IMR-90 (cell line): ENCODE data around the gene PRPS2. TPM values are rescaled to one million over a fixed set of nuclear protein-coding genes. Genes with fewer than 3 reads are reported as not detected.

Source experiments
- ATAC-seq: fragments of 200-7000 bp; cut with Tn5 transposase; 2 replicates; pipeline ENCODE4 v1.9.1; 2020; ENCODE audit warnings: low read depth, mild to moderate bottlenecking, moderate library complexity
- BruUV-seq: library from RNA; stranded (reverse); fragments of 400-500 nt; replicated peaks from 2 replicates; lab custom pipeline; 2021; lab: Mats Ljungman, UMichigan
- CTCF ChIA-PET: fragments of 300-600 bp; formaldehyde crosslinking; extraction: SDS; loops from one replicate; lab custom pipeline; 2021; ENCODE audit warnings: antibody characterized with exemption; lab: Yijun Ruan, JAX
- POLR2A ChIA-PET: fragments of 300-600 bp; sonication (Branson Sonifier 250); formaldehyde crosslinking; loops from one replicate; lab custom pipeline; 2022; ENCODE audit warnings: antibody characterized with exemption; ENCODE audit not compliant: unreplicated experiment; lab: Charles Lee
- DNase-seq: peaks from one replicate; pipeline ENCODE4 v3.0.0; 2013
- H2AFZ ChIP-seq: replicated peaks from 2 replicates; pipeline ENCODE3; 2013; ENCODE audit warnings: low read length, mild to moderate bottlenecking; ENCODE audit not compliant: poor library complexity
- H2AK5ac ChIP-seq: 2 replicates; pipeline ENCODE4 v1.6.1; 2013; ENCODE audit warnings: low read depth, low read length, inconsistent platforms
- H2AK9ac ChIP-seq: replicated peaks from 2 replicates; pipeline ENCODE3; 2013; ENCODE audit warnings: mild to moderate bottlenecking, low read depth, low read length, moderate library complexity; ENCODE audit not compliant: poor library complexity
- H2BK120ac ChIP-seq: 2 replicates; pipeline ENCODE4 v1.6.1; 2013; ENCODE audit warnings: low read depth, low read length, inconsistent platforms
- H2BK15ac ChIP-seq: 3 replicates; pipeline ENCODE4 v1.6.1; 2013; ENCODE audit warnings: low read depth, low read length, inconsistent platforms
- H2BK20ac ChIP-seq: 2 replicates; pipeline ENCODE4 v1.6.1; 2013; ENCODE audit warnings: low read depth, mild to moderate bottlenecking, inconsistent platforms, low read length, moderate library complexity
- H2BK5ac ChIP-seq: 2 replicates; pipeline ENCODE4 v1.6.1; 2013; ENCODE audit warnings: mild to moderate bottlenecking, low read depth, low read length, inconsistent platforms; ENCODE audit not compliant: poor library complexity, severe bottlenecking
- H3K14ac ChIP-seq: replicated peaks from 2 replicates; pipeline ENCODE4 v1.6.1; 2013; ENCODE audit warnings: low read depth, low read length, inconsistent platforms
- H3K18ac ChIP-seq: 2 replicates; pipeline ENCODE4 v1.6.1; 2013; ENCODE audit warnings: low read depth, low read length, control low read depth
- H3K23ac ChIP-seq: 2 replicates; pipeline ENCODE4 v1.6.1; 2013; ENCODE audit warnings: low read depth, low read length, inconsistent platforms
- H3K27ac ChIP-seq: 2 replicates; pipeline ENCODE4 v1.5.1; 2013; ENCODE audit warnings: mild to moderate bottlenecking, control low read depth, low read length; ENCODE audit not compliant: insufficient read depth
- H3K27me3 ChIP-seq: 2 replicates; pipeline ENCODE4 v1.6.1; 2013; ENCODE audit warnings: low read length; ENCODE audit not compliant: control insufficient read depth, insufficient read depth
- H3K36me3 ChIP-seq: 2 replicates; pipeline ENCODE4 v1.6.1; 2013; ENCODE audit warnings: low read length, mixed read lengths; ENCODE audit not compliant: control insufficient read depth, insufficient read depth
- H3K4ac ChIP-seq: 2 replicates; pipeline ENCODE4 v1.6.1; 2013; ENCODE audit warnings: low read depth, low read length, inconsistent platforms
- H3K4me1 ChIP-seq: 2 replicates; pipeline ENCODE4 v1.6.1; 2013; ENCODE audit warnings: low read length, mixed read lengths; ENCODE audit not compliant: control insufficient read depth, insufficient read depth
- H3K4me2 ChIP-seq: 2 replicates; pipeline ENCODE4 v1.6.1; 2013; ENCODE audit warnings: low read depth, mild to moderate bottlenecking, control low read depth, low read length, moderate library complexity
- H3K4me3 ChIP-seq: 2 replicates; pipeline ENCODE4 v1.5.1; 2013; ENCODE audit warnings: low read depth, mild to moderate bottlenecking, control low read depth, low read length, moderate library complexity; ENCODE audit not compliant: insufficient read depth
- H3K56ac ChIP-seq: 2 replicates; pipeline ENCODE4 v1.6.1; 2013; ENCODE audit warnings: low read length, inconsistent platforms; ENCODE audit not compliant: insufficient read depth; ENCODE audit errors: extremely low read depth
- H3K79me1 ChIP-seq, 2 experiments: 2 replicates each; pipeline ENCODE4 v1.6.1; 2013; ENCODE audit warnings: low read length in 2 of 2, inconsistent platforms in 1 of 2, low read depth in 1 of 2
- H3K9ac ChIP-seq: 2 replicates; pipeline ENCODE4 v1.6.1; 2013; ENCODE audit warnings: low read depth, low read length, control low read depth
- H3K9me1 ChIP-seq: 2 replicates; pipeline ENCODE4 v1.6.1; 2013; ENCODE audit warnings: low read length, inconsistent platforms; ENCODE audit not compliant: insufficient read depth
- H3K9me3 ChIP-seq: 2 replicates; pipeline ENCODE4 v1.6.1; 2013; ENCODE audit warnings: low read length; ENCODE audit not compliant: control insufficient read depth, insufficient read depth
- H4K20me1 ChIP-seq: 2 replicates; pipeline ENCODE4 v1.6.1; 2013; ENCODE audit warnings: low read length, inconsistent platforms; ENCODE audit not compliant: insufficient read depth
- H4K5ac ChIP-seq: 2 replicates; pipeline ENCODE4 v1.6.1; 2013; ENCODE audit warnings: mild to moderate bottlenecking, low read depth, low read length, control low read depth
- H4K8ac ChIP-seq, 2 experiments: 2 replicates each; pipeline ENCODE4 v1.6.1; 2013; ENCODE audit warnings: low read depth in 2 of 2, low read length in 2 of 2, control low read depth in 1 of 2, inconsistent platforms in 1 of 2
- H4K91ac ChIP-seq: 2 replicates; pipeline ENCODE4 v1.6.1; 2013; ENCODE audit warnings: low read depth, low read length, inconsistent platforms; ENCODE audit not compliant: insufficient read depth
- RAD21 ChIP-seq: IDR thresholded peaks from 2 replicates; pipeline ENCODE4 v1.6.1; 2012; ENCODE audit warnings: low read length, improper control_type of control experiment
- dilution Hi-C: fragments of 300-500 bp; cut with HindIII; formaldehyde crosslinking; loops from one replicate; pipeline ENCODE4 v1.14.3; 2018; ENCODE audit warnings: low sequenced_read_pairs; ENCODE audit not compliant: unreplicated experiment
- in situ Hi-C: fragments of 300-500 bp; cut with MboI; formaldehyde crosslinking; loops from 3 replicates; pipeline ENCODE4 v1.14.3; 2019; ENCODE audit warnings: low sequenced_read_pairs, inconsistent platforms, mixed read lengths
- intact Hi-C: fragments of 100-400 bp; cut with micrococcal nuclease; formaldehyde crosslinking; loops from 2 replicates; pipeline ENCODE4 v1.10.0; 2022
- polyA plus RNA-seq, 3 experiments: library from polyadenylated mRNA; depleted of rRNA; stranded (reverse); fragments of >200 nt; gene quantifications; 2 replicates each; pipeline ENCODE4 v1.2.3, GENCODE V29; 2012; ENCODE audit warnings: low replicate concordance in 1 of 3
- total RNA-seq: library from RNA; depleted of rRNA; stranded (reverse); fragments of >200 nt; gene quantifications from 2 replicates; pipeline ENCODE4 v1.2.3, GENCODE V29; 2012

PRPS2 gene
- total and polyA plus RNA-seq, 2 of the 4 experiments (the other 2 are of a cell fraction), result 20.4 to 48.0 TPM

DNA sequence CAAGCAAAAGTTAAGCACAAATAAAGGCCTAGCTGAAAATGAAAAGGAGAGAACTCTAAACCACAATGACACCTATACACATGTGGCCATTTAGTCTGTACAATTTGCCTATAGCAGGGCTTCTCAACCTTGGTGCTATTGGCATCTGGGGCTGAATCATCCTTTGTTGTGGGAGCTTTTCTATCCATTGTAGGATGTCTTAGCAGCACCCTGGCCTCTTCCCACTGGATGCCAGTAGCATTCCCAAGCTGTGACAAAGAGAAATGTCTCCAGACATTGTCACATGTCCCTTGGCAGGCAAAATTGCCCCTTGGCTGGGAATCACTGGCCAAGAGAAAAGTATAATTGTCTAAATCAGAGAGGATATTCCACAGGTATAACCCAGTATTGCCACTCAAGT is 13.5 kb upstream of the PRPS2 start:
- Histone ChIP-seq H3K27me3 (peaks cover 6% of the 10 kb centered on the region), H3K36me3 (no peaks in the 10 kb centered on the region), H2AK9ac (no peak overlapping the region), H3K9me1 (no peaks in the 10 kb centered on the region), H2AFZ (no peak overlapping the region), H3K4me2 (no peak overlapping the region), H3K9ac (no peak overlapping the region), H3K23ac (no peak overlapping the region), H4K91ac (no peak overlapping the region), H3K14ac (no peak overlapping the region), H3K4me1 (no peaks in the 10 kb centered on the region), H4K5ac (no peak overlapping the region), H4K8ac (no peak overlapping the region), H3K4ac (no peak overlapping the region), H3K18ac (no peak overlapping the region), H3K79me1 (no peaks in the 10 kb centered on the region), H4K20me1 (no peaks in the 10 kb centered on the region), H3K9me3 (no peaks in the 10 kb centered on the region), H2BK120ac (no peak overlapping the region), H2AK5ac (no peak overlapping the region), H2BK20ac (no peak overlapping the region), H2BK15ac (no peak overlapping the region), H3K56ac (no peak overlapping the region), H2BK5ac (no peak overlapping the region), H3K4me3 (no peak overlapping the region), H3K27ac (no peak overlapping the region)
- dilution Hi-C loops (no loop called here), in situ Hi-C loops (no loop called here), intact Hi-C loops (loop anchor here (10.0 kb wide), 1 partner anchor 703 kb away; no protein-coding TSS in a partner anchor)
- TF ChIP-seq RAD21, result no peak
- DNase-seq, result no peak
- CTCF ChIA-PET, result no interaction called here
- no TSS peak for BruUV-seq
- POLR2A ChIA-PET, result no interaction called here
- ATAC-seq, result no peak
